Keratinocyte (primary cell): ENCODE results near the gene MAP4.

Experiments used
- CTCF ChIP-seq, 3 experiments: IDR thresholded peaks in 1 of 3; conservative IDR thresholded peaks in 1 of 3; optimal IDR thresholded peaks in 1 of 3; 2 replicates in 2 of 3; 3 replicates in 1 of 3; pipeline versions ENCODE3 to v1.5.1; 2011; ENCODE audit warnings: low read length in 3 of 3, mild to moderate bottlenecking in 3 of 3, moderate library complexity in 2 of 3, control low read depth in 1 of 3, inconsistent platforms in 1 of 3; ENCODE audit not compliant: insufficient read depth in 2 of 3; ENCODE audit errors: extremely low read depth in 1 of 3
- EZH2 ChIP-seq: IDR thresholded peaks from one replicate; pipeline ENCODE4 v1.6.1; 2012; ENCODE audit warnings: inconsistent platforms, mild to moderate bottlenecking, low read length, moderate library complexity

- TF ChIP-seq EZH2 (no peak), CTCF (optimal IDR thresholded peaks at IDR 0.05 in 1 of 3, IDR thresholded peaks at IDR 0.05 in 1 of 3, conservative IDR thresholded peaks at IDR 0.05 in 1 of 3; ENCODE audit: extremely low read depth in 1 of 3, insufficient read depth in 2 of 3, low read length in 3 of 3) (no peak)
Observed at GRCh38 chr3:48034000-48034516, 17.8 kb upstream of the MAP4 start.
